RWPE1 (cell line): ENCODE data around the gene ACVR1C.

Source experiments
- CTCF ChIA-PET: fragments of 350-600 bp; sonication (Branson Sonifier 250); formaldehyde crosslinking; extraction: SDS; loops from one replicate; lab custom pipeline; 2021; lab: Yijun Ruan, JAX
- POLR2A ChIA-PET: fragments of 400-600 bp; formaldehyde crosslinking; extraction: SDS; loops from one replicate; lab custom pipeline; 2020; ENCODE audit warnings: antibody characterized with exemption; ENCODE audit not compliant: low non-redundant PET; lab: Yijun Ruan, JAX
- DNase-seq: peaks from one replicate; pipeline ENCODE4 v3.0.0; 2012; ENCODE audit warnings: low spot score
- H3K27ac ChIP-seq: fragments of 450-650 bp; 2 replicates; pipeline ENCODE4 v1.5.1; 2017
- CTCF ChIP-seq: fragments of 450-650 bp; conservative IDR thresholded peaks from 2 replicates; pipeline ENCODE4 v1.5.1; 2017; ENCODE audit warnings: low read depth, mild to moderate bottlenecking

ACVR1C gene

GRCh38 chr2:157657101-157657500 is 28.4 kb upstream of the ACVR1C start:
- TF ChIP-seq CTCF = no peak
- DNase-seq = no peak
- H3K27ac ChIP-seq = no peak overlapping the region
- POLR2A ChIA-PET = no interaction called here
- CTCF ChIA-PET = no interaction called here

- TF ChIP-seq CTCF = no peak
- no peak overlapping the region for H3K27ac ChIP-seq
- CTCF ChIA-PET = interaction anchor here (1.3 kb wide), 1 partner anchor 16 kb away, joined by 4 read pairs; the partner anchor contains the start of gene ACVR1C
- DNase-seq = no peak
- POLR2A ChIA-PET = no interaction called here
Observed at GRCh38 chr2:157644776-157645175, 16.1 kb upstream of the ACVR1C start.

- ChIA-PET CTCF (interaction anchor here (0.8 kb wide), 1 partner anchor 145 kb away, joined by 3 read pairs; no protein-coding TSS in a partner anchor), POLR2A (no interaction called here)
- DNase-seq = no peak
- no peak for TF ChIP-seq CTCF
- H3K27ac ChIP-seq = no peak overlapping the region
Observed at GRCh38 chr2:157631861-157632260, 3.2 kb upstream of the ACVR1C start.

- ChIA-PET CTCF (interaction anchor here (0.6 to 1.2 kb wide), 8 partner anchors 7 to 542 kb away, joined by 3 to 5 read pairs (median 3); no protein-coding TSS in a partner anchor), POLR2A (no interaction called here)
- TF ChIP-seq CTCF = no peak
- peak; percentile 5 for DNase-seq
- no peak overlapping the region for H3K27ac ChIP-seq
Observed at GRCh38 chr2:157627594-157628476, 829 bp downstream of the ACVR1C start.

GRCh38 chr2:157625296-157625695 is 3.4 kb downstream of the ACVR1C start:
- no peak for TF ChIP-seq CTCF
- no peak overlapping the region for H3K27ac ChIP-seq
- ChIA-PET POLR2A (no interaction called here), CTCF (interaction anchor here (1.0 kb wide), 1 partner anchor 24 kb away, joined by 4 read pairs; no protein-coding TSS in a partner anchor)
- no peak for DNase-seq

GRCh38 chr2:157620956-157621355 is 7.7 kb downstream of the ACVR1C start:
- DNase-seq = no peak
- no peak overlapping the region for H3K27ac ChIP-seq
- ChIA-PET CTCF (interaction anchor here (1.0 kb wide), 1 partner anchor 7 kb away, joined by 5 read pairs; no protein-coding TSS in a partner anchor), POLR2A (no interaction called here)
- no peak for TF ChIP-seq CTCF
